Duodenal mucosa (tissue), 2 donors: Measurements from ENCODE around the gene TRAF5.
"Not testable (repeated sequence)": the region's sequence is repeated elsewhere in the genome, so short reads cannot be mapped to it uniquely, and the experiment has no call there.

Source experiments
- H3K27ac ChIP-seq: one replicate; pipeline ENCODE4 v1.7.0; 2013; ENCODE audit warnings: low read depth, low read length
- H3K27me3 ChIP-seq, 2 donors: one replicate each; pipeline ENCODE4 v1.7.0; 2013; ENCODE audit warnings: low read length in 2 of 2, control low read depth in 1 of 2; ENCODE audit not compliant: insufficient read depth in 2 of 2, control insufficient read depth in 1 of 2
- H3K36me3 ChIP-seq, 2 donors: one replicate each; pipeline ENCODE4 v1.7.0; 2013; ENCODE audit warnings: low read length in 2 of 2, control low read depth in 1 of 2; ENCODE audit not compliant: insufficient read depth in 2 of 2, control insufficient read depth in 1 of 2
- H3K4me1 ChIP-seq, 2 donors: one replicate each; pipeline ENCODE4 v1.7.0; 2013; ENCODE audit warnings: low read length in 2 of 2, control low read depth in 1 of 2; ENCODE audit not compliant: insufficient read depth in 2 of 2, control insufficient read depth in 1 of 2
- H3K4me3 ChIP-seq, 2 donors: one replicate each; pipeline ENCODE4 v1.7.0; 2013; ENCODE audit warnings: low read length in 2 of 2, low read depth in 1 of 2
- H3K9ac ChIP-seq, 2 donors: one replicate each; pipeline ENCODE4 v1.7.0; 2013; ENCODE audit warnings: low read length in 2 of 2, low read depth in 1 of 2
- H3K9me3 ChIP-seq, 2 donors: one replicate each; pipeline ENCODE4 v1.7.0; 2013; ENCODE audit warnings: low read length in 2 of 2, control low read depth in 1 of 2; ENCODE audit not compliant: control insufficient read depth in 1 of 2

TRAF5 gene

DNA sequence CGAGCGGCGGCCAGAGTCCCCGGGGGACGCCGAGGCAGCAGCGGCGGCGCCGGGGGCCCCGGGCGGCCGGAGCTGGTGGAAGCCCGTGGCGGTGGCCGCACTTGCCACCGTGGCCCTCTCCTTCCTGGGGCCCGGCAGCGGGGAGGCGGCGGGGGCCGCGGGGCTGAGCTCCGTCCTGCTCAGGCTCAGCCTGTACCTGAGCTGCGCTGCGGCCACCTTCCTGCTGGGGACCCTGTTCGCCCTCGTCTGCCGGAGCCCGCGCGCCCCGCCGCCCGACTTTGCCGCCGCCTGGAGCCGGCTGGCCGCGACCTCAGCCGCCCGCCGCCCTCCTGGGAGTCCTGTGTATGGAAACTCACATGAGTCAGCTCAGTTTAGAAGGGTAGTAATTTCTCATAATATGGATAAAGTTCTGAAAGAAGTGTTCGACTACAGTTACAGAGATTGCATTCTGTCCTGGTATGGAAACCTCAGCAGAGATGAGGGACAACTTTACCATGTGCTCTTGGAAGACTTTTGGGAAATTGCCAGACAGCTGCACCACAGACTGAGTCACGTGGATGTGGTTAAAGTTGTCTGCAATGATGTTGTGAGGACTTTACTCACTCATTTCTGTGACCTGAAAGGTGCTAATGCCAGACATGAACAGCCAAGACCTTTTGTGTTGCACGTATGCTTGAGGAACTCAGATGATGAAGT, 90.1 kb downstream of the TRAF5 start:
- not testable (repeated sequence) for H3K36me3 ChIP-seq, H3K9ac ChIP-seq, H3K9me3 ChIP-seq, H3K27me3 ChIP-seq, H3K27ac ChIP-seq, H3K4me1 ChIP-seq
- H3K4me3 ChIP-seq = peak overlapping the region; percentile 15 to 52

DNA sequence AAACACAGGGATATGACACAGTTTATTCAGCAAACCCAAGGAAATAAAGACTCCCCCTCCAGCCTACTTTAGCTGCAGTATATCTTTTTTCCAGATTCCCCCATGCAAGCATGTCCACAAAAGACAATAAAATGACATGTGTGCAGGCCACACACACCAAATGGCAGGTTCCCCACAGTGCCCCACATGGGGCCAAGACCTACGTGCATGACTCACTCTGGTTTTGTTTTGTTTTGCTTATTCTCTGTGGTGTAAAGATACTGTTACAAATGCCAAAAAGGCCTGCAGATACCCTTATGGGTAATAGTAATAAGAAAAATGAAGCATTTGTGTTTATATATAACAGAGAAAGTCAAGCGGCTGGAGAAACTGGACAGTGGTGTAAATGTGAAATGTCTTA, 93.8 kb downstream of the TRAF5 start:
- H3K9ac ChIP-seq = no peak overlapping the region
- no peaks in the 10 kb centered on the region for H3K27me3 ChIP-seq
- H3K27ac ChIP-seq = no peak overlapping the region
- no peak overlapping the region for H3K4me3 ChIP-seq
- H3K4me1 ChIP-seq = peaks cover 0 to 6% of the 10 kb centered on the region in 2 donors
- no peaks in the 10 kb centered on the region for H3K36me3 ChIP-seq
- H3K9me3 ChIP-seq = no peaks in the 10 kb centered on the region

DNA sequence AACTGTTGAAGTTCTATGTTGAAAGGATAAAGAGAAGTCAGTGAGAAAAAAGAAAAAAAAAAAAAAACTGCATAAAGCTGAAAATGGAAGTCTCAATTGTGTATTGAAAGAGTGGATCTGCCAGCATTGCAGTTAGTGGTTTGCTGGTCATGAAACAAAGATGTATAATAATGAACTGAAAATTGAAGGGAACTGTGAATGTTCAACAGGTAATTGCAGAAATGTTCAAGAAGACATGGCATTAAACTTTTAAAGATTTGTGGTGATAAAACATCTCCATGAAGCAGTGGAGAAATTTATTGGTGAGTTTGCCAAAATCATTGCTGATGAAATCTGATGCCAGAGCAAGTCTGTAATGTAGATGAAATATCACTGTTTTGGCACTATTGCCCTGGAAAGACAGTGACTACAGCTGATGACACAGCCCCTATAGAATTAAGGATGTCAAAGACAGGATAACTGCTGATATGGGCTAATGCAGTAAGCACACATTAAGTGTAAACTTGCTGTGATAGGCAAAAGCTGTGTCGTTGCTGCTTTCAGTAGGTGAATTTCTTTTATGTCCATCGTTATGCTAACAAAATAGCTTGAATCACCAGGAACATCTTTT, 94.3 kb downstream of the TRAF5 start:
- Histone ChIP-seq H3K4me3 (no peak overlapping the region), H3K9ac (no peak overlapping the region), H3K27ac (no peak overlapping the region), H3K9me3 (no peaks in the 10 kb centered on the region), H3K36me3 (no peaks in the 10 kb centered on the region), H3K4me1 (peaks cover 0 to 6% of the 10 kb centered on the region in 2 donors), H3K27me3 (no peaks in the 10 kb centered on the region)

DNA sequence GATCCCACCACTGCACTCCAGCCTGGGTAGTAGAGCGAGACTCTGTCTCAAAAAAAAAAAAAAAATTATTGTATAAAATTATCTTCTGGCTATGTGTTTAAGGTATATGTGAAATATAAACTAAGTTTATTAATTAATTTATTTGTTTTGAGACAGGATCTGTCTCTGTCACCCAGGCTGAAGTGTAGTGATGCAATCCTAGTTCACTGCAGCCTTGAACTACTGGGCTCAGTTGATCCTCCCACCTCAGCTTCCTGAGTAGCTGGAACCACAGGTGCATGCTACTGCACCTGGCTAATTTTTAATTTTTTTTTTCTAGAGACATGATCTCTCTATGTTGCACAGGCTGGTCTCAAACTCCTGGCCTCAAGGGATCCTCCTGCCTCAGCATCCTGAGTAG, 97.4 kb downstream of the TRAF5 start:
- no peak overlapping the region for H3K27ac ChIP-seq
- no peaks in the 10 kb centered on the region for H3K27me3 ChIP-seq
- no peak overlapping the region for H3K4me3 ChIP-seq
- H3K4me1 ChIP-seq = no peaks in the 10 kb centered on the region
- H3K9ac ChIP-seq = no peak overlapping the region
- no peaks in the 10 kb centered on the region for H3K9me3 ChIP-seq
- H3K36me3 ChIP-seq = no peaks in the 10 kb centered on the region
